PC-3 (cell line): Measurements from ENCODE around the gene PLEKHM3.

Experiments used
- CTCF ChIP-seq: fragments of 300-600 bp; sonication (generic); conservative IDR thresholded peaks from 2 replicates; pipeline ENCODE4 v1.5.1; 2017; ENCODE audit warnings: antibody characterized with exemption, low read depth, mild to moderate bottlenecking, low read length
- EZH2 ChIP-seq: fragments of 300-600 bp; sonication (generic); IDR thresholded peaks from one replicate; pipeline ENCODE4 v1.6.1; 2017; ENCODE audit warnings: antibody characterized with exemption, mild to moderate bottlenecking, low read length; ENCODE audit not compliant: unreplicated experiment
- EZH2phosphoT487 ChIP-seq: fragments of 300-600 bp; sonication (generic); IDR thresholded peaks from 2 replicates; pipeline ENCODE4 v1.6.1; 2018; ENCODE audit warnings: mild to moderate bottlenecking, antibody characterized with exemption, low read length, borderline replicate concordance

- TF ChIP-seq CTCF (no peak), EZH2phosphoT487 (no peak), EZH2 (no peak)
These were observed 217.2 kb downstream of the PLEKHM3 start for GRCh38 chr2:207808119-207808518.
